HG03432 (cell line): ENCODE results near the gene PPM1L.

Experiments
- ATAC-seq: cut with Tn5 transposase; IDR thresholded peaks from one replicate; pipeline ENCODE4 v1.9.1; 2021; ENCODE audit warnings: mild to moderate bottlenecking, moderate library complexity; ENCODE audit not compliant: unreplicated experiment

Gene PPM1L

GRCh38 chr3:161026612-161027510 lies 270.8 kb downstream of the PPM1L start:
- no peak for ATAC-seq

- no peak for ATAC-seq
Observed at GRCh38 chr3:161028555-161029153, 272.6 kb downstream of the PPM1L start.

DNA sequence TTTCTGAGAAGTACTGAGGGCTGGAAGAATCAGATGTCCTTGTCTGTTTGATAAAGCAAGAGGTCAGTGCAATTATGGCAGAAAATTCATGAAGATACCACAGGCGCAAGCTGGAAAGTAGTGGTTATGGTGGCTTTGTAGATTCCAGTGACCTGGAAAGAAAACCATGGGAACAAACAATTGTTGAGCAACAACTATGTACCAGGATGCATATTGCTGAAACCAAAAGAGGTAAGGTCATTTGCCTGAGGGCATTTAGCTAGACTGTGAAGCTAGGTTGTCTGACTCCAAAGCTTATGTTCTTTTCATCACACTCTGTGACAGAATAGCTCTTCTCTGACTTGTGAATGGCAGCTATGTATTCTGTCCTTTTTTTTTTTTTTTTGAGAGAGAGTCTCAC lies 275.1 kb downstream of the PPM1L start:
- no peak for ATAC-seq

- ATAC-seq: peak; percentile 87
Observed at GRCh38 chr3:161034913-161035550, 279.0 kb downstream of the PPM1L start.

- ATAC-seq: no peak
Observed at GRCh38 chr3:161035711-161036110, 279.7 kb downstream of the PPM1L start.

GRCh38 chr3:161038725-161039124 lies 282.7 kb downstream of the PPM1L start:
- no peak for ATAC-seq

GRCh38 chr3:161042023-161042501 lies 286.0 kb downstream of the PPM1L start:
- ATAC-seq: peak; percentile 87

DNA sequence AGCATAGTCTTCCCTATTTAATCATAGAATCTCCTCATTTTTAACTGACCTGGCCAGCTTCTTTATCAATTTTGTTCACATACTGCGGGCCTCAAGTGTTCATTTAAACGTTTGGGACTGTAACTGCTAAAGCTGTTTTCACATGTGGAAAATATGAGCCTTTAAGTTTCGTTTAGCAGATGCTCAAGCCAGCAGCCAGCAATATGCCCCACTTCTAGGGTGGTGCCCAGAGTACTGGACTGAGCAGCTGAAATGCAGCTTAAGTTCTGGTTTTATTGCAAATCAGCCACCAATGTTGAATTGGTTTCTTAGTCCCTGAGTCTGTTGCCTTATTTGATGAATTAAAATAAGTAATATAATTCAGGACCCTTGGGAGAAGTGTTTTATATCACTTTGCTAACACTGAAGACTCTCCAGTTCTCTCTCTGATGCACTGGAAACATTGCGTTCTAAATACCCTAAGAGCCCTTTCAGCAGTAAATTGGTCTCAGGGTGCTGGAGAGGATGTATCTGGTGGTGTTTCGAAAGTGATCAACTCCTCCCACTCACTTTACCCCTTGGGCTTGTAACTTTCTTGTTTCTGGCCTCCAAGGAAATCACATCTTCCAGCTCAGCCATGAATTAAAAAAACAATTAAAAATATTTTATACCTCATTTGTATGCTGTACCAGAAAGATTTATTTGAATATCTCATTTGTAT lies 287.5 kb downstream of the PPM1L start:
- peak; percentile 85 for ATAC-seq

- peak; percentile 69 for ATAC-seq
Observed at GRCh38 chr3:161049683-161050248, 293.7 kb downstream of the PPM1L start.

DNA sequence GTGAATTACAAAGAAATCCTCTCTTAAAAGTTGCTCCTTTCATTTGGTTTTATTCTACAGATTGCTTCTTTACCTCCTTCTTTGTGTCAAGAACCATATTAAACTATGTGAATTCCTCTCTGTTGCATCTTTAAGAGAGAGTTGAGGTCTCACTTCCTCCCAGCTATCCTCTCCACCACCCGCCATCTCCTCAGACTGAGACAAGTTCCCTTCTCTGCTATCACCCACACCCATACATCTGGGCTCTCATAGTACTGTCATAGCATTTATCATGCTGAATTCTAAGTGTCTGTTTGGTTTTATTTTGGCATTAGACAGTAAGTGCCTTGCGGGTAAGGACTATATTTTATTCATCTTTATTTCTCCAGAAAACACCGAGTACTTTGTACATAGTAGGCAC lies 294.9 kb downstream of the PPM1L start:
- ATAC-seq: peak; percentile 58

DNA sequence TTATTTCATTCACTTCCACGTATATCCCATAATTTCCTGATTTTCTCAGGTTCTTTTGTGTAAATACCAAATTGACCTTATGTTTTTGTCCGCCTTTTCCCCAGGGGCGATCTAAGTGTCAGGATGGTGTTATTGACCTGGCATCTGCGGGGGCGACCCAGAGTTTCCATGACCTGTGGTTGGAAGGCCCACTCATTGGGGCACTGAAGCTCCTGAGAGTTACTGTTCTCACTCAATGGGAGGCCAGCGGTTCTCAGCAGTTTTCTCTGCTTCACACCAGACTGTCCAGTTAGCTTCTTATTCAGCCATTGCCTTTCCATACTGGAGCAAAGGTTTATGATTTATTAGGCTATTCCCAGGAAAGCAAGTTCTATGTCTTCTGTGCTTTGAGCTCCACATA lies 295.8 kb downstream of the PPM1L start:
- no peak for ATAC-seq

- ATAC-seq: no peak
Observed at GRCh38 chr3:161054860-161055604, 299.0 kb downstream of the PPM1L start.

- ATAC-seq: no peak
Observed at GRCh38 chr3:161064413-161064812, 308.4 kb downstream of the PPM1L start.

DNA sequence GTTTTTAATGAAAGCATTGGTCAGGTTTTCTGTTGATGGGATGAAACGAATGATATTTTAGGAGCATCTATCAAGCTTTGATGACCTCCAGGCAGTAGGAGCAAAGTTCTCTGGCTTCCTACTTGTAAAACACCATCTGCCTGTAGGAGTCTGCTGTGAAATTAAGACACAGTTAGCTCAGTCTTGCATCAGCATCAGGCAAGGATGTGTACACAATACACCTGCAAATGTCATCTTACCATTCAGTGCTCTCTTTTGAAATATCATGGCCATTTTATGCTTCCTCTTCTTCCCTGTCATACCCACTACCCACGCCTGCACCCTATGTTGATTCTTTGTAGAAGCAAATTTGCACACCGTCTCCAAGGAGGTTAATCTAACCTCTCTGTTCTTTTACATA lies 310.9 kb downstream of the PPM1L start:
- no peak for ATAC-seq

DNA sequence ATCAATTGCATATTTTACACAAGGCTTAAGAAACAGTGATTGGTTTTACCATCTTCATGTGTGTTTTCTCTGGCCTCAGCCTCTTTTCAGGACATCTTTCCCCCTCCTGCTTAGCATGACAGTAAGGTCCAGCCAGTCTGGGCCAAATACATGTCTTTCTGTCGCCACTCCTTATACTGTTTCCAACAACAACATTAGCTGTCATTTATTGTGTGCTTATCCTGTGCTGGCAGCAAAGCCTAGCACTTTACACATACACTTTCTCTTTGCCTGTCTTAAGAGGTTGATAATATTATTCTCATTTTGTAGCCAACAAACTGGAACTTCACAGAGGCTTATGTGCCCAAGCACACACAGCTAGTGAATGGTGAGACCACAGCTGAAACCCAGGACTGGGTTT lies 311.3 kb downstream of the PPM1L start:
- peak; percentile 22 for ATAC-seq

- ATAC-seq: peak; percentile 96
Observed at GRCh38 chr3:161069511-161070251, 313.6 kb downstream of the PPM1L start.

- ATAC-seq: no peak
Observed at GRCh38 chr3:161070252-161070930, 314.4 kb downstream of the PPM1L start.

DNA sequence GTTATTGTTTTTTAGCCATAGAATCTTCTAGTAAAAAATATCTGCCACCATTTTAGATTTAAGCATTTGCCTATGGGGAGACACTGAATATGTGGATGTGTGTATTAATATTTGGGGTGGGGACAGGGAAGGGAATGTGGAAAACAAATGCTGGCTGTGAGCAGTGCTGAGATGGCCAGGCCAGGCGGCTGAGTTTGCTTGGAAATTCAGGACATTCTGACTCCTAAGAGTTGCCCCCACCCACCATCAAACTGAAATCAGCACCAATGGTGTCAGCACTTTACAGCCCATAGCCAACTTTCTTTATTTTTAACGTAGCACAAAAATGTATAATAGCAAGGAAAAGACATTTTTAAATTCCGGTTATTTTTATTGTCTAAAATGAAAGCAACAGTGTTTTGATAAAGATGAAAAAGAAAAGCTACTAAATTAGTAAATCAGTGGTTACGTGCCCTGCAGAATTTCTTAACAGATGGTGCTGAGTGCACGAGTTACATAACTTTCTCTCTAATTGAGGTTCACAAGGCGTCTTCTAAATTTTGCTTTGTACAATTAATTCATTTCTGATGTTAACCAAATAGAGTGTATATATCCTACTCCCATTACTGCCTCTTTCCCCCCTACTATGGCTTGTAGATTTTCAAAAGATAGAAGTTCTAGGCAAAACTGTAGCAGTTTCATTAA lies 315.1 kb downstream of the PPM1L start:
- ATAC-seq: no peak
